ENCODE results near the gene NHS.

NHS gene

GRCh38 chrX:17689971-17690409 is 315.0 kb downstream of the NHS start:
- peak; percentile 48 for DNase-seq

GRCh38 chrX:17692709-17693346 is 317.8 kb downstream of the NHS start:
- peak; percentile 26 for DNase-seq

GRCh38 chrX:17697191-17697590 is 322.2 kb downstream of the NHS start:
- no peak for DNase-seq

GRCh38 chrX:17700976-17701375 is 326.0 kb downstream of the NHS start:
- no peak for DNase-seq

GRCh38 chrX:17703201-17703600 is 328.2 kb downstream of the NHS start:
- DNase-seq: no peak

GRCh38 chrX:17705211-17705610 is 330.2 kb downstream of the NHS start:
- DNase-seq: no peak

GRCh38 chrX:17706676-17707075 is 331.7 kb downstream of the NHS start:
- no peak for DNase-seq

GRCh38 chrX:17707731-17708130 is 332.7 kb downstream of the NHS start:
- DNase-seq: no peak

GRCh38 chrX:17710871-17711301 is 335.9 kb downstream of the NHS start:
- DNase-seq: no peak

GRCh38 chrX:17713288-17713687 is 338.3 kb downstream of the NHS start:
- no peak for DNase-seq

- DNase-seq: no peak
These were observed 343.7 kb downstream of the NHS start for GRCh38 chrX:17718649-17719165.

GRCh38 chrX:17719711-17720110 is 344.7 kb downstream of the NHS start:
- DNase-seq: no peak

GRCh38 chrX:17721715-17722114 is 346.7 kb downstream of the NHS start:
- DNase-seq: no peak

GRCh38 chrX:17725181-17725580 is 350.2 kb downstream of the NHS start:
- no peak for DNase-seq

GRCh38 chrX:17732138-17732783 is 357.3 kb downstream of the NHS start:
- DNase-seq: no peak

- DNase-seq: no peak
These were observed 360.4 kb downstream of the NHS start for GRCh38 chrX:17735406-17735805.

- no peak for DNase-seq
These were observed 361.5 kb downstream of the NHS start for GRCh38 chrX:17736478-17736855.

- DNase-seq: peak; percentile 74
These were observed 362.1 kb downstream of the NHS start, which contains the start of gene SCML1 for GRCh38 chrX:17736856-17737709. TSS of gene SCML1 (plus strand) at chrX:17737493. CDS start at chrX:17744187, 6,694 bp downstream.

GRCh38 chrX:17737710-17737985 is 362.6 kb downstream of the NHS start:
- no peak for DNase-seq

GRCh38 chrX:17737986-17738713 is 363.1 kb downstream of the NHS start:
- DNase-seq: peak; percentile 20

GRCh38 chrX:17738737-17739535 is 363.9 kb downstream of the NHS start:
- DNase-seq: peak; percentile 14

Data from activated CD4-positive, alpha-beta T cell treated with anti-CD3 and anti-CD28 coated beads, Interleukin-2, amount 50 U/mL, for 16 hours (primary cell).